ENCODE results near the gene MRO. TPM values are rescaled to one million over a fixed set of nuclear protein-coding genes. Genes with fewer than 3 reads are reported as not detected.

Gene MRO
- total RNA-seq, 6 experiments from 2014 or later: 2.2 to 14.8 (median 2.7) TPM

DNA sequence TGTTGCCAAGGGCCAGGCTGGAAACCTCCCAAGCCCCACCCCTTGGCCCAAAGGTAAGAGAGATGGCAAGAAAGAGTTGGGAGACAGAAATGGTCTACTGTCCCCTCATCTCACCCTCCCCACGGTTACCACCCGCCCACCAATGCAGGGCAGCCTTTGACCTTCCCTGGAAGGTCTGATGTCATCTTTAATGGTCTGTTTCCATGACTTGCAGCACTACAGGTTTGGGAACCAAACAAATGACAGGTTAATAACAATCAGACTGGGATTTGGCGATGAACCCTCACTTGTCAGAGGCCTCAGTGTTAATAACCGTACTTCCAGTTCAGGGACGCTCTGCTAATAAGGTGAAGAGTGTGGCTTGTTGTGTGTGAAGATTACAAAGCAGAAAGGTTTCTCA lies 70.4 kb downstream of the MRO start:
- H3K4me1 ChIP-seq: no peaks in the 10 kb centered on the region
- no peaks in the 10 kb centered on the region for H3K36me3 ChIP-seq
- ATAC-seq (no peak), DNase-seq (no peak)
- no peaks in the 10 kb centered on the region for H3K27me3 ChIP-seq
- H3K9me3 ChIP-seq: no peaks in the 10 kb centered on the region
- TF ChIP-seq, protein P1, sequence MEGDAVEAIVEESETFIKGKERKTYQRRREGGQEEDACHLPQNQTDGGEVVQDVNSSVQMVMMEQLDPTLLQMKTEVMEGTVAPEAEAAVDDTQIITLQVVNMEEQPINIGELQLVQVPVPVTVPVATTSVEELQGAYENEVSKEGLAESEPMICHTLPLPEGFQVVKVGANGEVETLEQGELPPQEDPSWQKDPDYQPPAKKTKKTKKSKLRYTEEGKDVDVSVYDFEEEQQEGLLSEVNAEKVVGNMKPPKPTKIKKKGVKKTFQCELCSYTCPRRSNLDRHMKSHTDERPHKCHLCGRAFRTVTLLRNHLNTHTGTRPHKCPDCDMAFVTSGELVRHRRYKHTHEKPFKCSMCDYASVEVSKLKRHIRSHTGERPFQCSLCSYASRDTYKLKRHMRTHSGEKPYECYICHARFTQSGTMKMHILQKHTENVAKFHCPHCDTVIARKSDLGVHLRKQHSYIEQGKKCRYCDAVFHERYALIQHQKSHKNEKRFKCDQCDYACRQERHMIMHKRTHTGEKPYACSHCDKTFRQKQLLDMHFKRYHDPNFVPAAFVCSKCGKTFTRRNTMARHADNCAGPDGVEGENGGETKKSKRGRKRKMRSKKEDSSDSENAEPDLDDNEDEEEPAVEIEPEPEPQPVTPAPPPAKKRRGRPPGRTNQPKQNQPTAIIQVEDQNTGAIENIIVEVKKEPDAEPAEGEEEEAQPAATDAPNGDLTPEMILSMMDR (IDR thresholded peaks at IDR 0.05): no peak
- TF ChIP-seq POLR2A (IDR thresholded peaks at IDR 0.05): no peak
- H3K4me3 ChIP-seq: no peak overlapping the region
- no peak overlapping the region for H3K27ac ChIP-seq
- WGBS (ENCODE audit: insufficient coverage, low coverage, low lambda C conversion rate, missing lambda C conversion rate): 77% methylated on average over 4 of the region's 5 CpGs
- intact Hi-C loops (cut with DNase I): no loop called here

DNA sequence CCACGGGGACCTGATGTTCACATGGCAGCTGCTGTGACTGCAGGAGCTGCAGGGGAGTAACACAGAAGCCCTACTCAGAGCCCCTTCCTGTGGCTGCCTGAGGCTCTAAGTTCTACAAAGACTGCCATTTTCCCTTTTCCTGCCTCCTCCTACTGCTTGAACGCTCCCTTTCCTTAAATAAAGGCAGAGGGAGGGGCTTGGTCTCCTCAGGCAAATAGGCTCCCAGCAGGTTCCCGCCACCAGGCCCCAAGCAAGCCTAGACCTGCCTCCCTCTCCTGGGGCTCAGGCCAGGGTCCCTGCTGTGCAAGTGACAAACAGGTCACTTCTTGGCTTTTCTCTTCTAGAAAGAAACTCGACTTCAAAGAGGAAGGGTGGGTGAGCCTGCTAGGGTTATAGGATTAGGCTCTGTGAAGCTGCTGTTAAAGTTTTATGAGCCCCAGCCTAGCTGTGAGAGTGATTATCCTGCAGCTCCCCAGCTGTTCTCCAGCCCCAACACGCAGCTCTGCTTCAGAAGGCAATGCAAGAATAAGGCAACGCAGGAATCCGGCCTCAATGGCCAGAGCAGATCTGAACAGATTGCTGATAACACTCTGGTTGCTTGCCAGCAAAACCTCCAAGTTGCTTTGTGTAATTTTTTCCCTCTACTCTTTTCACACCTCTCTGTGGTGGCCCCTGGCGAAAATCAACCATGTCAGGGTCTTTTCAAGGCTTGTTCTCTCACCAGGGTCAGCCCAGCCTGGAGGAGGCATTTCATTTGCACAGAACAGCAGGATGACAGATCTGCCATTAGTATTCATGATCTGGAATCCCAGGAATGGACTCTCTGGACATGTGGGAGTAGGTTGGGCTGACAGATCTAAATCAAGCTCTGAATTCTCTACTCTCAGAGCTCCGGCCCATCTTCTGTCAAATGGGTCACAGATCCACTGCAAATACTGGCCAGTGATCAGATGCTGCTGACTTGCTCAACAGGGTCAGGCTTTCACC lies 71.3 kb downstream of the MRO start:
- intact Hi-C loops (cut with DNase I): no loop called here
- H3K4me3 ChIP-seq: no peak overlapping the region
- no peak for TF ChIP-seq POLR2A (IDR thresholded peaks at IDR 0.05)
- TF ChIP-seq, protein P1 (IDR thresholded peaks at IDR 0.05): no peak
- no peak overlapping the region for H3K27ac ChIP-seq
- ATAC-seq: no peak
- WGBS (ENCODE audit: insufficient coverage, low coverage, low lambda C conversion rate, missing lambda C conversion rate): 37% methylated on average over 4 of the region's 9 CpGs
- H3K4me1 ChIP-seq: no peaks in the 10 kb centered on the region
- DNase-seq: peak in 1 of 3 donors; percentile 30
- H3K36me3 ChIP-seq: no peaks in the 10 kb centered on the region
- no peaks in the 10 kb centered on the region for H3K27me3 ChIP-seq
- no peaks in the 10 kb centered on the region for H3K9me3 ChIP-seq

DNA sequence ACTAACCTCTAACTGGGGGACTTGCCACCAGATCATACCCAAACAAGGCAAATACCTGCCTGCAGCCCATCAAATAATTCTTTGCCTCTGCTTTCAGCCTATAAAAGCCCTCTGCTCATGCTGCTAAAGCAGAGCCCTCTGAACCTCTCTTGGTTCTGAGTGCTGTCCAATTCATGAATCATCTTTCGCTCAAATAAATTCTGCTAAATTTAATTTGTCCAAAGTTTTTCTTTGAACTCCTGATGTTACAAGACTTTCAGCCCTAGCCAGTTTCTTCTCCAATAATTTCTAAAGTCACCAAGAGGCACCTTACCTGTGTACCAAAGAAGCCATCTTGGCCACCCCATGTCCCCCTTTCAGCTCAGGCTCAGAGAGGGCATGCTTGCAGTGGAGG lies 72.0 kb downstream of the MRO start:
- H3K4me3 ChIP-seq: no peak overlapping the region
- 20% methylated on average over 1 of the region's 1 CpG for WGBS (ENCODE audit: insufficient coverage, low coverage, low lambda C conversion rate, missing lambda C conversion rate)
- intact Hi-C loops (cut with DNase I): no loop called here
- H3K36me3 ChIP-seq: no peaks in the 10 kb centered on the region
- H3K27ac ChIP-seq: no peak overlapping the region
- H3K9me3 ChIP-seq: no peaks in the 10 kb centered on the region
- no peaks in the 10 kb centered on the region for H3K4me1 ChIP-seq
- ATAC-seq (no peak), DNase-seq (peak in 1 of 3 donors; percentile 9)
- no peak for TF ChIP-seq POLR2A (IDR thresholded peaks at IDR 0.05)
- TF ChIP-seq, protein P1 (IDR thresholded peaks at IDR 0.05): no peak
- no peaks in the 10 kb centered on the region for H3K27me3 ChIP-seq

DNA sequence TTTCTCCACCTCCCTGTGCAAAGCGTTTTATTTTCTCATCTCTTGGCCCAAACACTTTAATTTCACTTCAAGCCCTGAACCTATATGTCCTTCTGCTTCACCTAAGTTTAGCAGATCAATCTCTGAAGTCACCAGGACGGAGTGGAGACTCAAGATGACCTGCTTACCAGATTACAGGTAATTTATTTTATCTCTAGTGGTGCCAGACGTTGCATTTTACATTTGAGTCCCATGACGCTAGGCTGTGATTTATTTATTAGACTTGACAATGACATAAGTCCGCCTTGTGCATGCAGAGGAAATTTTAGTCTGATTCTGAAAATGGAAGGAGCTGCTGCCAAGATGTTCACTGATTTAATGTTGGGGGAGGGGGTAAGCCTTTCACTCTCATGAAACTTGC lies 73.9 kb downstream of the MRO start:
- intact Hi-C loops (cut with DNase I): no loop called here
- DNase-seq (no peak), ATAC-seq (no peak)
- no peaks in the 10 kb centered on the region for H3K36me3 ChIP-seq
- no peak overlapping the region for H3K4me3 ChIP-seq
- no peaks in the 10 kb centered on the region for H3K27me3 ChIP-seq
- no peak overlapping the region for H3K27ac ChIP-seq
- no peaks in the 10 kb centered on the region for H3K9me3 ChIP-seq
- TF ChIP-seq, protein P1 (IDR thresholded peaks at IDR 0.05): no peak
- no peak for TF ChIP-seq POLR2A (IDR thresholded peaks at IDR 0.05)
- WGBS (ENCODE audit: insufficient coverage, low coverage, low lambda C conversion rate, missing lambda C conversion rate): 49% methylated on average over 4 of the region's 5 CpGs
- H3K4me1 ChIP-seq: no peaks in the 10 kb centered on the region

Other genes starting within 250 kb of the MRO start
- 10 to 100 TPM; 12.3 to 32.4 (median 19.5) TPM for gene ME2, start 59.1 kb upstream of the MRO start, total RNA-seq
- 1 to 10 TPM; 3.5 to 7.2 (median 4.4) TPM for gene ELAC1, start 148.0 kb upstream of the MRO start, total RNA-seq
- gene SMAD4, start 210.2 kb upstream of the MRO start, total RNA-seq: 10 to 100 TPM; 40.8 to 71.9 (median 56.6) TPM

Data from right lobe of liver (tissue), 6 donors.